ENCODE results near the gene PHF20. TPM values are rescaled to one million over a fixed set of nuclear protein-coding genes. Genes with fewer than 3 reads are reported as not detected.

Gene PHF20
- total RNA-seq, 2 experiments from 2014 or later = 119 to 126 TPM

- no peak for ATAC-seq (ENCODE audit: poor library complexity)
- POLR2A ChIA-PET = no interaction called here
Observed at GRCh38 chr20:35984382-35984781, 212.6 kb downstream of the PHF20 start.

DNA sequence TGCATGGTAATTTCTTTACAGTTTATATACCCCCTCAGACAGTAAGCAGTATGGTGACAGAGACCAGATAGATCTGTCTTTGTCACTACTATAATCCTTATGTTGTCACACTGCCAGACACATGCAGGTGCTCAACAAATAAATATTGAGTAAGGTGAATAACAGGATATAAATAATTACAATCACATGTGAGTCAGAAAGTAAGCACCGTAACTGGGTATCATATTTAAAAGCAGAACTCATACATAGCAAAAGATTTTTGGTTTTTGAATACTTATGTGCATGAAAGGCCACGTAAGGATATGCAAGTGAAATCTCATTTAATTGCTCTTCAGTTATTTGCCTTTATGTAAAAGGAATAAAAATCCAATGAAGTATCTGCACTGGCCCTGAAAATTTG, 214.0 kb downstream of the PHF20 start:
- TF ChIP-seq, protein P1, sequence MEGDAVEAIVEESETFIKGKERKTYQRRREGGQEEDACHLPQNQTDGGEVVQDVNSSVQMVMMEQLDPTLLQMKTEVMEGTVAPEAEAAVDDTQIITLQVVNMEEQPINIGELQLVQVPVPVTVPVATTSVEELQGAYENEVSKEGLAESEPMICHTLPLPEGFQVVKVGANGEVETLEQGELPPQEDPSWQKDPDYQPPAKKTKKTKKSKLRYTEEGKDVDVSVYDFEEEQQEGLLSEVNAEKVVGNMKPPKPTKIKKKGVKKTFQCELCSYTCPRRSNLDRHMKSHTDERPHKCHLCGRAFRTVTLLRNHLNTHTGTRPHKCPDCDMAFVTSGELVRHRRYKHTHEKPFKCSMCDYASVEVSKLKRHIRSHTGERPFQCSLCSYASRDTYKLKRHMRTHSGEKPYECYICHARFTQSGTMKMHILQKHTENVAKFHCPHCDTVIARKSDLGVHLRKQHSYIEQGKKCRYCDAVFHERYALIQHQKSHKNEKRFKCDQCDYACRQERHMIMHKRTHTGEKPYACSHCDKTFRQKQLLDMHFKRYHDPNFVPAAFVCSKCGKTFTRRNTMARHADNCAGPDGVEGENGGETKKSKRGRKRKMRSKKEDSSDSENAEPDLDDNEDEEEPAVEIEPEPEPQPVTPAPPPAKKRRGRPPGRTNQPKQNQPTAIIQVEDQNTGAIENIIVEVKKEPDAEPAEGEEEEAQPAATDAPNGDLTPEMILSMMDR (IDR thresholded peaks at IDR 0.05) = no peak
- H3K27ac ChIP-seq (ENCODE audit: low read depth in 1 of 2, low read length in 2 of 2) = no peak overlapping the region
- no peak for ATAC-seq (ENCODE audit: poor library complexity)
- ChIA-PET POLR2A (no interaction called here), CTCF (interaction anchor here (1.3 kb wide), 1 partner anchor 11 kb away, joined by 3 read pairs; no protein-coding TSS in a partner anchor)
- peaks cover 0 to 3% of the 10 kb centered on the region in 2 experiments for H3K27me3 ChIP-seq (ENCODE audit: control insufficient read depth in 1 of 2, insufficient read depth in 2 of 2, low read length in 2 of 2)
- no peaks in the 10 kb centered on the region for H3K4me1 Mint-ChIP-seq (ENCODE audit: low read depth)
- H3K27ac Mint-ChIP-seq = no peak overlapping the region
- no peaks in the 10 kb centered on the region for H3K9me3 ChIP-seq (ENCODE audit: control insufficient read depth in 1 of 2, insufficient read depth in 1 of 2, low read length in 2 of 2)
- intact Hi-C loops (cut with DNase I, micrococcal nuclease) = no loop called here
- no peaks in the 10 kb centered on the region for H3K27me3 Mint-ChIP-seq
- H3K36me3 Mint-ChIP-seq (ENCODE audit: low read depth) = no peaks in the 10 kb centered on the region
- H3K4me1 ChIP-seq (ENCODE audit: insufficient read depth, low read length) = no peaks in the 10 kb centered on the region
- H3K4me3 Mint-ChIP-seq = no peak overlapping the region
- H3K9me3 Mint-ChIP-seq = no peaks in the 10 kb centered on the region
- no peaks in the 10 kb centered on the region for H3K36me3 ChIP-seq (ENCODE audit: insufficient read depth, low read length)
- DNase-seq = no peak
- no peak overlapping the region for H3K4me3 ChIP-seq (ENCODE audit: low read length)

More at GRCh38 chr20:35984382-35984781, 212.6 kb downstream of the PHF20 start:
- Histone ChIP-seq H3K9me3 (ENCODE audit: control insufficient read depth in 1 of 2, insufficient read depth in 1 of 2, low read length in 2 of 2) (no peaks in the 10 kb centered on the region), H3K27me3 (ENCODE audit: control insufficient read depth in 1 of 2, insufficient read depth in 2 of 2, low read length in 2 of 2) (no peaks in the 10 kb centered on the region), H3K4me1 (ENCODE audit: insufficient read depth, low read length) (no peaks in the 10 kb centered on the region), H3K4me3 (ENCODE audit: low read length) (no peak overlapping the region), H3K27ac (ENCODE audit: low read depth in 1 of 2, low read length in 2 of 2) (no peak overlapping the region), H3K36me3 (ENCODE audit: insufficient read depth, low read length) (no peaks in the 10 kb centered on the region)
- no peak overlapping the region for H3K27ac Mint-ChIP-seq
- DNase-seq = no peak
- intact Hi-C loops (cut with DNase I, micrococcal nuclease) = no loop called here
- peaks cover 4% of the 10 kb centered on the region for H3K27me3 Mint-ChIP-seq
- H3K9me3 Mint-ChIP-seq = no peaks in the 10 kb centered on the region
- H3K4me3 Mint-ChIP-seq = no peak overlapping the region
- no peaks in the 10 kb centered on the region for H3K36me3 Mint-ChIP-seq (ENCODE audit: low read depth)
- no peaks in the 10 kb centered on the region for H3K4me1 Mint-ChIP-seq (ENCODE audit: low read depth)
- TF ChIP-seq, protein P1 (IDR thresholded peaks at IDR 0.05) = no peak
- CTCF ChIA-PET = interaction anchor here (1.4 kb wide), 1 partner anchor 8 kb away, joined by 4 read pairs; no protein-coding TSS in a partner anchor

DNA sequence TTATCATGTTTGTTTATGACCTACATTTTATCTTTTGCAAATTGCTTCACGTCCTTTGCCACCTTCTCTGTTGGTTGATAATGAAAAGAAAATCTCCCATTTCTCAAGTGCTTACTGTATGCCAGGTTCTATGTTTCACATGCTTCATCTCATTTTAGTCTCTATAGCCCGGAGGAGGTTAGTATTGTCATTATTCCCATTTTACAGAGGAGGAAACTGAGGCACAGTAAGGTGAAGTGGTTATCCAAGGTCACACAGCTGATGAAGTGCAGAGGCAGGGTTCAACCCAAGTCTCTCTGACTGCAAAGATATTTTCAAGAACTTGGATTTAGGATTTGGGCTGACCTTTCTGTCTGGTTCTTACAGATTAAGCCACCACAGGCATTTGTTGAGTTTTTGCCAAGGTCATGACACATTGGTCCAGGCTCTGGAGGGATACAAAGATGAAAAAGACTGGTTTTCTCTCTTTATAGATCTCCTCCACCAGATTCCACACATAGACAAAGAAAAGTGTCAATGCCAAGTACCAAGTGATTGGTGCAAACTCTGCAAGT, 217.2 kb downstream of the PHF20 start:
- H3K36me3 ChIP-seq (ENCODE audit: insufficient read depth, low read length) = no peaks in the 10 kb centered on the region
- H3K27ac ChIP-seq (ENCODE audit: low read depth in 1 of 2, low read length in 2 of 2) = no peak overlapping the region
- intact Hi-C loops (cut with DNase I, micrococcal nuclease) = no loop called here
- H3K27ac Mint-ChIP-seq = no peak overlapping the region
- CTCF ChIA-PET = no interaction called here
- POLR2A ChIA-PET = no interaction called here
- peaks cover 4% of the 10 kb centered on the region for H3K4me1 ChIP-seq (ENCODE audit: insufficient read depth, low read length)
- no peak overlapping the region for H3K4me3 ChIP-seq (ENCODE audit: low read length)
- TF ChIP-seq, protein P1 (IDR thresholded peaks at IDR 0.05) = no peak
- peaks cover 5% of the 10 kb centered on the region for H3K27me3 Mint-ChIP-seq
- DNase-seq (no peak), ATAC-seq (ENCODE audit: poor library complexity) (no peak)
- H3K36me3 Mint-ChIP-seq (ENCODE audit: low read depth) = no peaks in the 10 kb centered on the region
- no peaks in the 10 kb centered on the region for H3K4me1 Mint-ChIP-seq (ENCODE audit: low read depth)
- peaks cover 0 to 3% of the 10 kb centered on the region in 2 experiments for H3K27me3 ChIP-seq (ENCODE audit: control insufficient read depth in 1 of 2, insufficient read depth in 2 of 2, low read length in 2 of 2)
- H3K9me3 Mint-ChIP-seq = no peaks in the 10 kb centered on the region
- H3K9me3 ChIP-seq (ENCODE audit: control insufficient read depth in 1 of 2, insufficient read depth in 1 of 2, low read length in 2 of 2) = no peaks in the 10 kb centered on the region
- H3K4me3 Mint-ChIP-seq = no peak overlapping the region

All from CD4-positive, alpha-beta T cell (primary cell).